NCI-H2196 treated with DMSO at 0.1 percent for 48 hours (cell line): ENCODE measurements around the gene MTG2.

Source experiments
- DNase-seq: peaks from one replicate; lab custom pipeline; 2025; ENCODE audit not compliant: unreplicated experiment; lab: John Stamatoyannopoulos, UW

MTG2 gene

DNA sequence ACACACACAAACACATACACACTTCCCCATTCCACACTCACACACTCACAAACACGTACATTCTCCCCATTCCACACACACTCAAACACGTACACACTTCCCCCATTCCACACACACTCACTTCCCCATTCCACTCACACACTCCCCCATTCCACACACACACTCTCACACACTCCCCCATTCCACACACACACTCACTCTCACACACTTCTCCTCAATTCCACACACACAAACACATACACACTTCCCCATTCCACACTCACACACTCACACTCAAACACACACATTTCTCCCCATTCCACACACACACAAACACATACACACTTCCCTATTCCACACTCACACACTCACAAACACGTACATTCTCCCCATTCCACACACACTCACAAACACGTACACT lies 46.8 kb downstream of the MTG2 start:
- DNase-seq: no peak

DNA sequence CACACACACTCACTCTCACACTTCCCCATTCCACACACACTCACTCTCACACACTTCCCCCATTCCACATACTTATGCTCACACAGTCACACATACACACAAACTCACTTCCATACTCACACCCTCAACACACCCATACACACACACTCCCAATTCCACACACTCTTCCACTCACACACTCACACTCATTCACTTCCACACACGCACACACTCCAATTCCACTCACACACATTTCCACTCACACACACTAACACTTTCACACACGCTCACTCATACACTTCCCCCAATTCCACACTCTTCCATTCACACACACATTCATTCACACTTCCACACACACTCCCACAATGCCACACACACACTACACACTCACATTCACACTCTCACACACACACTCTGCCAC lies 47.4 kb downstream of the MTG2 start:
- no peak for DNase-seq

DNA sequence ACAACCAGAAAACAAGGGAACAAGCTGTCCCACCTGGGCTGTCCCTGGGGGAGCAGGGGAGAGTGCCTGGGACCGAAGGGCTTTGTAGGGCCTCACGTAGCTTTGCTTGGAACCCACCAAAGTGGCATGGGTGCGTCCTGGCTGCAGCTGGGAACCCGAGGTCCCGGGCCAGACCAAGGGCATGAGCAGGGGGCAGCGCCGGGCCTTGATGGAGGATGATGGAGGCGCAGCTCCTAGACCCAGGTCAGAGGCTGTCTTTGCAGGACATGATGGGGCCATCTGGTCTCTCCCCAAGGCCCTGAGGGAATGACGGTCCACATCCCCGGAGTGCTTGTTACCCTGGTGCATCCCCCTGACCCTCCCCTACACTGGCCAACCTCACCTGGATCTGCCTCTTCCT lies 47.9 kb downstream of the MTG2 start:
- no peak for DNase-seq

DNA sequence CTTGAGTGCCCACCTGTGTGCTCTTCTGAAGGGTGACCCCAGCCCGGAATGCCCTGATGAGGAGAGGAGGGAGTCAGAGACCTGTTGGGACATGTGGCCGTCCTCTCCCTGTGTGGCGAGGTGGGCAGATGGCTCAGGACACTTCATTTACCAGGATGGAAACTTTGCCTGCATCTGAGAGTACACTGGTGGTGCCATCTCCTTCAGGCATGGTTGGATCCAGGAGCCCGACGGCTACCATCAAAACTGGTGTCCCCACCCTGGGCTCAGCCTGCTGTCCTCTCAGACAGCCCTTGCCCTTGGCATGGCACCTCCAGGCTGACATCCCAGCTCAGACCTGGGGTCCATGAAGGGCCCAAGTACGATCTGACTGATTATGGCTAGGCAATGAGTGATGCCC lies 48.5 kb downstream of the MTG2 start:
- no peak for DNase-seq

DNA sequence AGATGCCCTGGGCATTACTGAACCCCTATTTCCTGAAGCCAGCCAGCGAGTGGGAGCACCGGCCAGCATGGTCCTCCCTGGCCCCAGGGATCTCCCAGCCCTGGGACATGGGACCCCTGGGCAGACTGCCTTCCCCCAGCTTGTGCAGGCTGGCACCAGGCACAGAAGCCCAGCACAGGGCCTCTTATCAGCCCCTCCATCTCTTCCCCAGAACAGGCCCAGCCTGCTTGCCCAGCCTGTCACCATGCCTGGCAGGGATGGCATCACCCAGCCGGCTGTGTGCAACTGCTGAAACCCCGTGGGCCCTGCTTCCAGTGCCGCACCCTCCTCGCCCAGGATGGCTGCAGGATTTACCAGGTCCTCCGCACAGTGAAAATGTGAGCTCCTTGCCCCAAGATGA lies 49.4 kb downstream of the MTG2 start:
- no peak for DNase-seq

DNA sequence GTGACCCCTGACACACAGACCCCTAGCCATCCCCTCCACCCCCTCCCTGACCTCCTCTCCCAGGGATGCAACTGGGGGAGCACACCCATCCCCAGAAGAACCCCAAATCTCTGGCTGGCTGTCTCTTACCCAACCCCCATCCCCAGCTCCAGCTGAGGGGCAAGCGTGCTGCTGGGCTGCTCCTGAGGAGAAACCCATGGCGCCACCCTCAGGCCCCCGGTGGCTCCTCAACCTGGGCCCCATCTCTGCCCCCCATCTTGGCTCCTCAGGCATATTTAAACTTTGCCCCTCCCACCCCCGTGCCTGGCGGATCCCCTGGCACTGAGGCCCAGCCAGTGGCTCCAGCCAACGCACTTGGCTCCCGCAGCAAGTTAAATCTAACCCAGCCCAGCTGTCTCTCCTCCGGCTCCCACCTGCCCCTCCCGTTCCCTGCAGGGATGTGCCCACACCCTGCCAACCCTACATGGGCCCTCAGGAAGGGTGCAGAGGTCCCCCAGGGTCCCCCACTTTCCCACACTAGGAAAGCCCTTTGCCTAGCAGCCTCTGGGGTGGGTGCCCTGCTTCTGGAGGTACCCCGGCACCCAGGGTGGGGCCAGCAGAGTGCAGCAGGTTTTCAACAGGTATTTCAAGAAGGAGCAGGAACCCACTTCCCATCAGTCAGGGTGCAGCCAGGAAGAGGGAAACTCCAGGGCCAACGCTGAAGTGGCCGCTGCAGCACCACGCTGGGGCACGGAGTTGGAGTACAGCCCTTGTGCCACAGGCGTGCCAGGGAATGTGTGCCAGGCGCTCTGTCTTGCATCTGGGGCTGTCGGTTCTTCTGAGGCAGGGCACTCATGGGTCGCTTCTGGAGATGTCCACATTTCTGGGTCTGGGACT lies 50.2 kb downstream of the MTG2 start:
- DNase-seq: no peak

DNA sequence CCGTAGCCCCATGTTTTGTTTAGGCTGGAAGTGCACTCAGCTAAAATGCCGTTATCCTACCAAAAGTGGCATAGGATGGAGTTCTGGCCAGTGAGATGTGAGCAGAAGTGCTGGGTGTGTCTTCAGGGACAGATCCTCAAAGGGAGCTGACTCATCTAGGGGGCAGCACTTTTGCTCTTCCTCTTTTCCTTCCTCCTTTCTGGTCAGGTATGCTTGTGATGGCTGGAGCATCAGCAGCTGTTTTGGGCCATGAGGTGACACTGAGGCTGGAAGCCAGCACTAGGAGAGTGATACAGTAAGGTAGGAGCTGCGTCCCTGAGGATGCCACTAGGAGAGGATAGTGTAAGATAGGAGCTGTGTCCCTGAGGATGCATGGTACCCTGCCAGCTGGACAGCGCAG lies 50.9 kb downstream of the MTG2 start:
- no peak for DNase-seq

DNA sequence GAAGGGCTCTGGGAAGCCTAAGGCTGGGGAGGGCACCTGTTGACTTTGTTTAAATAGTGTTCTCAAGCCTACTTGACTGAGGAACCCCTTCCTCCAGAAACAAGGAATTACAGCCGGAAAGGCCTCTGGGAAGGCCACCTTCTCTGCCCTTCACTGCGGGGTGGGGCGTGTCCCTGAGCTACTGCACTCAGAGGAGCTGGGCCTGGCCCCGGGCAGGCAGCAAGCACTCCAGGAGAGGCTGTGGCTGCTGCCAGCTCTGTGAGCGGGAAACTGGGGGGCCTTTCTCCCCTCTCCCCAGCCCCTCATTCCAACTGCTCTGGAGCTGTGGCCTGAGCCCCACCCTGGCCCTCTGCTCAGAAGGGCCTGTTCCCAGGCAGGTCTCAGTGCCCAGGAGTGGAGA lies 51.5 kb downstream of the MTG2 start:
- DNase-seq: no peak

DNA sequence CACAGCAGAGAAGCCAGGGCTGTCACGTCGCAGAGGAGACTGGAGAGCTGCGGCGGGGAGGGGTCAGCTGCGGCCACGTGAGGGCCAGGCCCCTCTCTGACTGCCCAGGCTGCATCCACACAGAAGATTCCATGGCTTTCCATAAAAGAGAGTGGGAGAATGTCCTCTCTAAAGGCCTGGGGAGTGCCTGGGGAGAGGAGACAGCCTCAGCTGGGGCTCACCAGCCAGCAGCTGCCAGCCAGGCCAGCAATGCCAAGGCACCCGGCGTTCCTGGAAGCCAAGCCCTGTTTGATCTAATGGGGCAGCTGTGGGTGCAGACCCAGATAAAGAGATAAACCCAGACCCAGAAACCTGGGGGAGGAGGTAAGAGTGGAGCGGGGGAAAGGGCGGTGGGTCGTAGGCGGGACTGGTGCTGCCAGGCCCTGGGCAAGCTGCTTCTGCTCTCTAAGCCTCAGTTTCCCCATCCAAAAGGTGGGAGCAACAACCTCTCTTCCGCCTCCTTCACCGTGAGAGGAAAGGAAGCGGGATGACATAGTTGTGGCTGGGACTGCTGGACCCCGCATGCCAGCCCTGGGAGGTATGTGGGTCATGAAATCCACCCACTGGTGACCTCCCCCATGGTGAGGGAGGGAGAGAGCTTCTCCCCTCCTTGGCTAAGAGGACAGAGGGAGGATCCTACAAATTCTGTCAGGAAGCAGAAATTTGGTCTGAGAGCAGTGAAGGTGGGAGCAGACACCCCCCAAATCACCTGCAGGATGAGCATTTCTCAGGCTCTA lies 52.4 kb downstream of the MTG2 start:
- no peak for DNase-seq

DNA sequence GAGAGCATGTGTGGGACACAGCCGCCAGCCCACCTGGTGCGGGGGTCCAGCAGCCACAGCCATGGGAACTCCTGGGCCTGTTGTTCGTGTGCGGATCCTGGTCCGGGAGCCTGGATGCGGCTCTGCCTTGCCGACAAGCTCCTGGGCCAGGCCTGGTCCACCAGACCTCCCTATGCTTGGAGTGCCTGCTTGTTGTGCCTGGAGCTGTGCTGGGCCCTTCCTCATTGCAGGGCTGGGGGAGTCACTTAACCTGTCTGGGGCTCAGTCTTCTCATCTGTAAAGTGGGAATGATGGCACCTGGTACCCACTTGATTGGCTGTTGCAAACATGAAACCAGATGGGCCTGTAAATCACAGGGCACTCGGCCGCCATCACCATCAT lies 52.9 kb downstream of the MTG2 start:
- no peak for DNase-seq

DNA sequence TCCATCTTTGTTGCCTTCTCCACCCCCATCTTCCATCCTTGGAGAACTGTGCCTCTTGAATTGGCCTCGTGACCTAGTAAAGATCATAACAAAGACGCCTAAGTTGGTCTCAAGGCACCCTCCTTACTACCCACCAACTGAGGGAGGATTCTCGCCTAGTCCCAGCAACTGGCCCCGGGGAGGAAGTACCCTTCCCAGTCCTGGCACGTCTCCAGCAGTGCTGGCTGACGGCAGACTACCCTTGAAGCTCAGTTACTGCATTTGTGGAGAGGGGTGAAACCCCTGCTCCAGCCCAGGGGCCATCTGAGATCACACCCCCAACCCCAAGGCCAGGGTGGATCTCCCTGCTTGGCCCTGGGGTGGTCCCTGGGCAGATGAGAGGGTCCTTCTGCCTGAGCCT lies 53.4 kb downstream of the MTG2 start:
- no peak for DNase-seq

DNA sequence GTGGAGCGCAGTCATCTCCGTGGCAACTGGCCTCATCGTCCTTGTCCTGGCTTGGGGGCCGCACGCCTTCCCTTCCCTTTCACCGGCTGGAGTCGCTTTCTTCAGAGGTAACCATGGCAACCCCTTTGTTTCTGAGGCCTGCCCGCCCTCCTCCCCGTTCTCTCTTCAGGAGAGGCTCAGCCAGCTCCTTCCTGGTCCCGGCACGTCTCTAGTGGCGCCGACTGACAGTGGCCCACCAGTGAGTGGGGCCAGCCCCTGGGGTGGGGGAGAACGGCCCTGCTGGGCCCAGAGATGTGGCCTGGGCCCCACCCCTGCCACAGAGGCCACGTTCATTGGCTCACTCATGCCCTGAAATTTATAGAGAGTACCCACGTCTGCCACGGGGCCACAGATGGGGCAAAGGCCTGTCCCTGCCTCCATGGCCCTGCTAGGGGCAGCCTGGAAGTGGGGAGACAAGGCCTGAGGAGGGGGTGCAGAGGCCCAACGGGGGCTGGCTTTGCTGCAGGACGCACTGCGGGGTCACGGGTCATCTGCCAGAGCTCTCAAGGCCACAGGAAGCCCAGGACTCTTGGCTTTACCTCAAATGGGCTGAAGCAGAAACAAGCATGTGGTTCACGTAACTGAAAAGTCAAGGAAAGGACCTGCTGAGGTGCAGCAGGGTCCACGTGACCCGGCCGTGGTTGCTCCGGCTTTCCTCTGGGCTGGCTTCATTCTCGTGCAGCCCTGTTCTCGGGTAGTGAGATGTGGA lies 54.1 kb downstream of the MTG2 start:
- no peak for DNase-seq

DNA sequence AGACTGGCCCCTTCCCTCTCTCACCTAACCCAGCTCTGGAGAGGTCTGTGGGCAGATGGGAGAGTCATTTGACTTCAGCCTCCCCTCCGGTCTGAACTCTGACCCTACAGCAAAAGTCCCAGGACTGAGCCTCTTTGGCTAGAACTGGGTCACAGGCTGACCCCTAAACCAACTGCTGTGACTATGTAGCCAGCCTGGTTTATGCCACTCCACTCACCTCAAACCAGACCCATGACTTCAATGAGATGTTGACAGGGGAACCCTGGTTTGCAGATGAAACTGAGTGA lies 54.6 kb downstream of the MTG2 start:
- no peak for DNase-seq

DNA sequence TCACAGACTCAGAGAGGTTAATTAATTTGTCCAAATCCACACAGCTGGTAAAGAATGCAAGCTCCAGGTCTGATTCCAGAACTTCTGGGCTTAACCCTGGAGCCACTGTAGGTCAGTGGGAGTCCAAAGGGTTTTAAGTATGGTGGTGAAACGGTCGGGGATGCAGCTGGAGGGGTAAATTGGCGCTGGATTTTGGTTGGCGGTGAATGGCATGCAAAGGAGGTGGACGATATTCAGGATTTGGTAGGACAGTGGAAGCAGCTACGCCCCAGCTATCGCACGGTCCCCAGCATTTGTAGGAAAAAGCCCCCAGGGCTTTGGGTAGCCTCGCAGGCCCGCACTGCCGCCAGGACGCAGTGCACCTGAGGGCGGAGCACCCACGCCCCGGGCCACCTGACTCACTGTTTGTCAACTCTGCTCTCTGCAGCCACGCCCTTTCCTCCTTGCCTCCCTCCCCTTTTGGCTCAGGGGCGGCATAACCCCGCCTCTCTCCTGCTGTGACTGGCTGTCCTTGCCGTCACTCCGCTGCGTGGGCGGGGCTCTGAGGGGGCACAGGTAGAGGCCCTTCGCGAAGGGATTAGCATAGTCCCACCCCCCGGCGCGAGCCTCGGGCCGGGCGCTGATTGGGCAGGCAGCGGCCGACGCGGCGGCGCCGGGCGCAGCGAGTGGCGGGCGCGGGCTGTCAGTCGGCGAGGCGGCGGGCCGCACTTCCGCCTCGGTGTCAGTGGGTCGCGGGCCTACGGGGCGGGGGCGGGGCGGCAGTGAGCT lies 55.2 kb downstream of the MTG2 start, which contains the start of gene OSBPL2:
OSBPL2 (plus strand) TSS at position 721 of the 768 bp plus-strand sequence. CDS start 17,664 bp downstream, outside the sequence.
- DNase-seq: peak; percentile 94

DNA sequence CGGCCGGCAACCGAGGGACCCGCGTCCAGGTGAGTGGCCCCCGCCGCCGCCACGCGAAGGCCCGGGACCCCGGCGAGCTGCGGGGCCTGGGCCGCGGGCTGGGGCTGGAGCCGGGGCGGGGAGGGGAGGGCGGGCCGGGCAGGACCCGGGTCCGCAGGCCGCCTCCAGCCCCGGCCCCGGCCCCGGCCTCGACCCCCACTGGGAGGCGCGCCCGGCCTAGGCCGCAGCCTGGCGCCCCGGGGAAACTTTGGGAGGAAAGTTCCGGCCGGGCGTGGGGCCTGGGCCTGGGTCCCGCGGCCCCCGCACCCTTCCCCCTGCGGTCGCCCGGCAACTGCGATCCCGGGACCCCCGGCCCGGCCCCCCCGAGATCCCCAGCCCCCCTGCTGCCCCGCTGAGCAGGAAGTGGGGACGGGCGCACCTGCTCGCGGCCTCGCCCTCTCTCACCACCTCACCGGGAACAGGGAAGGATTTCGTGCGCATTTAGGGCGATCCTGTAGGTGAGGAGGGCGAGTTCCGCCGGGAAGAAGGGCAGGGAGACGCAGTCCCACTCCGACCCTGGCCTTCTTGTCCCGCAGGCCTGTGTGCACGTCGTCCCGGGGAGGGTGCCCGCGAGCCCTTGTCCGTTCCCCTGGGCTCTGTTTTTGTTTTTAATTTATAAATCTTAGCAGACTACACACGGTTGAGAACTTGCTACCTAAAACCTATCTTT lies 55.9 kb downstream of the MTG2 start:
- no peak for DNase-seq

DNA sequence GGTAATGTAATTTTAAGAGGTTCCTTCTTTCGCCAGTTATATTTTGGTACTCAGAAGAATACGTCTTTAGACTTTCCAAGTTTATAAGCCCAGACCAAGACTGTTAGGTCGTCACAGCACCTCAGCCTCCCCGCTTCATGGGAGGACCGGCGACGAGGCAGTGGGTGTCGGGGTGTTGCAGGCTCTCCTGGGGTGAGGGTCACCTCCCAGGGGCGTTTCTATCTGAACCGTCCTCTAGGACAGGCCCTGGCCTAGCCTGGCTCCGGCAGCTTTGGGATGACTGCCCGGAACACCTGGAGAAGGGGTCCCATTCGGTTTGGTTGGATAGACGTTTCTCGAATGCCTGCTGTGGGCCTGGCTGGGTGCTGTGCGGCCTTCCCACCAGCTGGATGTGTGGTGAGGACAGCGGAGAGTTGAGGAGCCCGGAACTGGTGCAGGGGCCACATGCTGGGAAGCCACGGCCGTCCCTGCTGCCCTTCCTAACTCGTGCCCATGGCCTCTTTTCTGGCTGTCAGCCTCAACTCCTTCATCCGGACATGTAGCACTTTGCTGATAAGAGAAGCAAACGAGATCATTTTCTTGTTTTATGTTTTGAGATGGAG lies 56.6 kb downstream of the MTG2 start:
- no peak for DNase-seq

DNA sequence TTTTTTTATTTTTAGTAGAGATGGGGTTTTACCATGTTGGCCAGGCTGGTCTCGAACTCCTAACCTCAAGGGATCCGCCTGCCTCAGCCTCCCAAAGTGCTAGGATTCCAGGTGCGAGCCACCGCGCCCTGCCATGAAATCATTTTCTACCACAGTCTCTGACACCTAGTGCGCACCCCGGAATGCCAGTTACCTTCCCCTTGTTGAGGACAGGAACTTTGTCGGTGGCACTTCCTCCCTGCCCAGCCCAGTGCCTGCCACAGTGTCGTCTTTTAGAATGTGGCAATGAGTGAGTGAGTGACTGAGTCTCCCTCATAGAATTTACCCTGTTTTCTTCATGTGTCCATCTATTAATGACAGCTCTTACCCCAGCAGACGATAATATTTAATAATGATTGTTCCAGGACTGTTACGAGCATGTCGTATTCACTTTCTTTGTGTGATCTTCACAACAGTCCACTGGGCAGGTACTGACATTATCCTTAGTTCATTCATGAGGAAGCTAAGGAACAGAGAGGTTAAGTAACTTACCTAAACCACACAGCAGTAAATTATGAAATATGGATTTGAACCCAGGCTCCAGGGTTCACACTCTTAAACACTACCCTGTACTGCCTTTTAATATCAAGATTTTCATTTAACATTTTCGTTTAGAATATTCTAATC lies 57.3 kb downstream of the MTG2 start:
- DNase-seq: no peak

DNA sequence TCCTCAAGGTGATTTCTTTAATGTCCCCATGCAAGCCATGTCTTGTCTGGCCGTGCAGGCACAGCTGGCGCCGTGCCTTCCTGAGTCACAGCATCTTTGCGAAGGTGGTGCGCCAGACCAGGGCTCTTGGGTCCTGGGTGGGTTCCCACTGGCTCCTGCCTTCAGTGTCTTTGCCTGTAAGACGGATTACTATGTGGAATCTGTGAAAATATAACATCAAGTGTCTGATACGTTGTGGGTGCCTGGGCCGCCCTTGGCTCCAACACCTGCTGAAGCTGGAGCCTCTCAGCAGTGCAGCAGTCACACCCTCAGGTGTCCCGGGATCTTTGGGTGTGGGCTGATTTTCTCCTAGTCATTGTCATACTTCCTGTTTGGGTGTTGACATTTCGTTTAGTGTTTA lies 58.7 kb downstream of the MTG2 start:
- no peak for DNase-seq

DNA sequence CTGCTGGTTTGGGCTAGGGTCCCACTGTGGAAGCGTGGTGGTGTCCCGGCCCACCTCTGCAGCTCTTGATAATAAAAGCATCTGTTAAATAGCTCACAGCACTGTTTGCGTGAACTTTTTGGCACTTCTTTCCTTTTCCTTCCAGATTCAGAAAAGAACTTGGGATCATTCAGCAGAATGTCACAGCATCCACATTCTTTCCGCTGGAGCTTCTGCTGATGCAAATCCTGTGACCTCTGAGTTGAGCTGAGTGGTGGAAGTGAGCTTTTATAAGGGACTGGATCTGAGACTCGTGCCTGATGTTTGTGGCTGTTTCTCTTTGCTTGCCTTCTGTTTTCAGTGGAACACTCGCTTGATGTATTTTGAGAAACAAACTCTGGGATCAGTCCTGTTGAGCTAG lies 59.3 kb downstream of the MTG2 start:
- no peak for DNase-seq

DNA sequence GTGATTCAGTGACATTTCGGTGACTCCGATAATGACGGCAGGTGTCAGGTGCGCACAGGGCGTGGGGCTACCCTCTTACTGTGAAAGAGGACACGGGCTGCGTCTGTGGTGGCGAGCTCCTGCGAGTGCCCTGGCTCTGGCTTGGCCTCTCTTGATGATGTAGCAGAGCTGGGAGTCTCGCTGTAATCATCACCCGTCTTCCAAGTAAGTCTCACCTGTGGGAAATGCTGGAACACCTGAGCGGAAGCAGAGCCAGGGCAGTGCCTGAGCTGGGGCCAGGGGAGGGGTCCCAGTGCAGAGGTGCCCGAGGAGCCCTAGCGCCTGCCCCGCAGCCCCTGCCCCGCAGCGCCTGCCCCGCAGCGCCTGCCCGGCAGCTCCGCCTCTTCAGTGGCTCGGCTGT lies 60.3 kb downstream of the MTG2 start:
- no peak for DNase-seq
